IMR-90 (cell line): ENCODE results near the gene CDV3. TPM values are rescaled to one million over a fixed set of nuclear protein-coding genes. Genes with fewer than 3 reads are reported as not detected.

ENCODE experiments used
- ATAC-seq: fragments of 200-7000 bp; cut with Tn5 transposase; 2 replicates; pipeline ENCODE4 v1.9.1; 2020; ENCODE audit warnings: low read depth, mild to moderate bottlenecking, moderate library complexity
- BruUV-seq: library from RNA; stranded (reverse); fragments of 400-500 nt; replicated peaks from 2 replicates; lab custom pipeline; 2021; lab: Mats Ljungman, UMichigan
- CTCF ChIA-PET: fragments of 300-600 bp; formaldehyde crosslinking; extraction: SDS; loops from one replicate; lab custom pipeline; 2021; ENCODE audit warnings: antibody characterized with exemption; lab: Yijun Ruan, JAX
- POLR2A ChIA-PET: fragments of 300-600 bp; sonication (Branson Sonifier 250); formaldehyde crosslinking; loops from one replicate; lab custom pipeline; 2022; ENCODE audit warnings: antibody characterized with exemption; ENCODE audit not compliant: unreplicated experiment; lab: Charles Lee
- DNase-seq: peaks from one replicate; pipeline ENCODE4 v3.0.0; 2013
- H2AFZ ChIP-seq: replicated peaks from 2 replicates; pipeline ENCODE3; 2013; ENCODE audit warnings: low read length, mild to moderate bottlenecking; ENCODE audit not compliant: poor library complexity
- H2AK5ac ChIP-seq: 2 replicates; pipeline ENCODE4 v1.6.1; 2013; ENCODE audit warnings: low read depth, low read length, inconsistent platforms
- H2AK9ac ChIP-seq: replicated peaks from 2 replicates; pipeline ENCODE3; 2013; ENCODE audit warnings: mild to moderate bottlenecking, low read depth, low read length, moderate library complexity; ENCODE audit not compliant: poor library complexity
- H2BK120ac ChIP-seq: 2 replicates; pipeline ENCODE4 v1.6.1; 2013; ENCODE audit warnings: low read depth, low read length, inconsistent platforms
- H2BK15ac ChIP-seq: 3 replicates; pipeline ENCODE4 v1.6.1; 2013; ENCODE audit warnings: low read depth, low read length, inconsistent platforms
- H2BK20ac ChIP-seq: 2 replicates; pipeline ENCODE4 v1.6.1; 2013; ENCODE audit warnings: low read depth, mild to moderate bottlenecking, inconsistent platforms, low read length, moderate library complexity
- H2BK5ac ChIP-seq: 2 replicates; pipeline ENCODE4 v1.6.1; 2013; ENCODE audit warnings: mild to moderate bottlenecking, low read depth, low read length, inconsistent platforms; ENCODE audit not compliant: poor library complexity, severe bottlenecking
- H3K14ac ChIP-seq: replicated peaks from 2 replicates; pipeline ENCODE4 v1.6.1; 2013; ENCODE audit warnings: low read depth, low read length, inconsistent platforms
- H3K18ac ChIP-seq: 2 replicates; pipeline ENCODE4 v1.6.1; 2013; ENCODE audit warnings: low read depth, low read length, control low read depth
- H3K23ac ChIP-seq: 2 replicates; pipeline ENCODE4 v1.6.1; 2013; ENCODE audit warnings: low read depth, low read length, inconsistent platforms
- H3K27ac ChIP-seq: 2 replicates; pipeline ENCODE4 v1.5.1; 2013; ENCODE audit warnings: mild to moderate bottlenecking, control low read depth, low read length; ENCODE audit not compliant: insufficient read depth
- H3K27me3 ChIP-seq: 2 replicates; pipeline ENCODE4 v1.6.1; 2013; ENCODE audit warnings: low read length; ENCODE audit not compliant: control insufficient read depth, insufficient read depth
- H3K36me3 ChIP-seq: 2 replicates; pipeline ENCODE4 v1.6.1; 2013; ENCODE audit warnings: low read length, mixed read lengths; ENCODE audit not compliant: control insufficient read depth, insufficient read depth
- H3K4ac ChIP-seq: 2 replicates; pipeline ENCODE4 v1.6.1; 2013; ENCODE audit warnings: low read depth, low read length, inconsistent platforms
- H3K4me1 ChIP-seq: 2 replicates; pipeline ENCODE4 v1.6.1; 2013; ENCODE audit warnings: low read length, mixed read lengths; ENCODE audit not compliant: control insufficient read depth, insufficient read depth
- H3K4me2 ChIP-seq: 2 replicates; pipeline ENCODE4 v1.6.1; 2013; ENCODE audit warnings: low read depth, mild to moderate bottlenecking, control low read depth, low read length, moderate library complexity
- H3K4me3 ChIP-seq: 2 replicates; pipeline ENCODE4 v1.5.1; 2013; ENCODE audit warnings: low read depth, mild to moderate bottlenecking, control low read depth, low read length, moderate library complexity; ENCODE audit not compliant: insufficient read depth
- H3K56ac ChIP-seq: 2 replicates; pipeline ENCODE4 v1.6.1; 2013; ENCODE audit warnings: low read length, inconsistent platforms; ENCODE audit not compliant: insufficient read depth; ENCODE audit errors: extremely low read depth
- H3K79me1 ChIP-seq, 2 experiments: 2 replicates each; pipeline ENCODE4 v1.6.1; 2013; ENCODE audit warnings: low read length in 2 of 2, inconsistent platforms in 1 of 2, low read depth in 1 of 2
- H3K9ac ChIP-seq: 2 replicates; pipeline ENCODE4 v1.6.1; 2013; ENCODE audit warnings: low read depth, low read length, control low read depth
- H3K9me1 ChIP-seq: 2 replicates; pipeline ENCODE4 v1.6.1; 2013; ENCODE audit warnings: low read length, inconsistent platforms; ENCODE audit not compliant: insufficient read depth
- H3K9me3 ChIP-seq: 2 replicates; pipeline ENCODE4 v1.6.1; 2013; ENCODE audit warnings: low read length; ENCODE audit not compliant: control insufficient read depth, insufficient read depth
- H4K20me1 ChIP-seq: 2 replicates; pipeline ENCODE4 v1.6.1; 2013; ENCODE audit warnings: low read length, inconsistent platforms; ENCODE audit not compliant: insufficient read depth
- H4K5ac ChIP-seq: 2 replicates; pipeline ENCODE4 v1.6.1; 2013; ENCODE audit warnings: mild to moderate bottlenecking, low read depth, low read length, control low read depth
- H4K8ac ChIP-seq, 2 experiments: 2 replicates each; pipeline ENCODE4 v1.6.1; 2013; ENCODE audit warnings: low read depth in 2 of 2, low read length in 2 of 2, control low read depth in 1 of 2, inconsistent platforms in 1 of 2
- H4K91ac ChIP-seq: 2 replicates; pipeline ENCODE4 v1.6.1; 2013; ENCODE audit warnings: low read depth, low read length, inconsistent platforms; ENCODE audit not compliant: insufficient read depth
- BHLHE40 ChIP-seq: fragments of 150-350 bp; IDR thresholded peaks from 2 replicates; pipeline ENCODE4 v1.6.1; 2016; ENCODE audit warnings: mild to moderate bottlenecking, low read depth, low read length
- WGBS, 2 experiments: methylation state at CpG; one replicate each; pipeline versions ENCODE4 v1.1.5 to v1.1.7; 2013; ENCODE audit warnings: missing lambda C conversion rate in 2 of 2; ENCODE audit not compliant: insufficient read length in 1 of 2; ENCODE audit errors: extremely low coverage in 2 of 2; 5-methylcytosine and 5-hydroxymethylcytosine counted together
- dilution Hi-C: fragments of 300-500 bp; cut with HindIII; formaldehyde crosslinking; loops from one replicate; pipeline ENCODE4 v1.14.3; 2018; ENCODE audit warnings: low sequenced_read_pairs; ENCODE audit not compliant: unreplicated experiment
- in situ Hi-C: fragments of 300-500 bp; cut with MboI; formaldehyde crosslinking; loops from 3 replicates; pipeline ENCODE4 v1.14.3; 2019; ENCODE audit warnings: low sequenced_read_pairs, inconsistent platforms, mixed read lengths
- intact Hi-C: fragments of 100-400 bp; cut with micrococcal nuclease; formaldehyde crosslinking; loops from 2 replicates; pipeline ENCODE4 v1.10.0; 2022
- polyA plus RNA-seq, 3 experiments: library from polyadenylated mRNA; depleted of rRNA; stranded (reverse); fragments of >200 nt; gene quantifications; 2 replicates each; pipeline ENCODE4 v1.2.3, GENCODE V29; 2012; ENCODE audit warnings: low replicate concordance in 1 of 3
- total RNA-seq: library from RNA; depleted of rRNA; stranded (reverse); fragments of >200 nt; gene quantifications from 2 replicates; pipeline ENCODE4 v1.2.3, GENCODE V29; 2012
- TF ChIP-seq, protein P1 (sequence below): conservative IDR thresholded peaks from 2 replicates; pipeline ENCODE4 v1.5.1; 2012; ENCODE audit warnings: mild to moderate bottlenecking, low read depth, low read length, improper control_type of control experiment

CDV3 gene
- total and polyA plus RNA-seq, 2 of the 4 experiments (the other 2 are of a cell fraction), result 93.6 to 120 TPM

DNA sequence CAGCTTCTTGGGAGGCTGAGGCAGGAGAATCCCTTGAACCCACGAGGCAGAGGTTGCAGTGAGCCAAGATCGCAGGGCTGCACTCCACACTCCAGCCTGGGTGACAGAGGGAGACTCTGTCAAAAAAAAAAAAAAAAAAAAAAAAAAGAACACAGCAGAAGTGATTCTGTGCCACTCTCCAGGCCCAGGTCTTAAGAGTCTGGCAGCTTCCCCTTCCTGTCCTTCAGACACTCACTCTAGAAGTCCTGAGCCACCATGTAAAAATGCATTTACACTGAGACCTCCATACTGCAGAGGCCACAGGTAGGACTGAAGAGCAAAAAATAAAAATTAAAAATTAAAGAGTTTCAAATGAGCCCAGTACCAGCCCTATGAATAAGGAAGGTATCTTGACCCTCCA lies 11.8 kb upstream of the CDV3 start:
- no peaks in the 10 kb centered on the region for H3K27me3 ChIP-seq
- peaks cover 2% of the 10 kb centered on the region; the same call in 1 of the 2 replicates for H3K9me3 ChIP-seq
- no peak overlapping the region for H2BK5ac ChIP-seq
- H3K4me2 ChIP-seq, result no peak overlapping the region
- H2AK9ac ChIP-seq, result no peak overlapping the region
- CTCF ChIA-PET, result interaction anchor here (0.8 kb wide), 1 partner anchor 15 kb away, joined by 3 read pairs; no protein-coding TSS in a partner anchor
- POLR2A ChIA-PET, result no interaction called here
- no peaks in the 10 kb centered on the region for H3K36me3 ChIP-seq
- ATAC-seq, result no peak
- H3K4me3 ChIP-seq, result no peak overlapping the region
- H3K4me1 ChIP-seq, result peaks cover 8% of the 10 kb centered on the region
- peaks cover 14% of the 10 kb centered on the region; the same call in 1 of the 2 replicates for H3K9me1 ChIP-seq
- no TSS peak for BruUV-seq
- DNase-seq, result no peak
- no peaks in the 10 kb centered on the region for H3K79me1 ChIP-seq
- H4K91ac ChIP-seq, result no peak overlapping the region; the same call in 1 of the 2 replicates
- H4K5ac ChIP-seq, result no peak overlapping the region
- no peak overlapping the region for H2BK15ac ChIP-seq
- no CpG with 5 or more reads among the region's 2 CpGs for WGBS, 2 experiments
- H3K56ac ChIP-seq, result no peak overlapping the region
- no peak overlapping the region for H2AFZ ChIP-seq
- no peak overlapping the region for H2BK20ac ChIP-seq
- in situ Hi-C loops, result no loop called here
- dilution Hi-C loops, result no loop called here
- no peak overlapping the region for H3K14ac ChIP-seq
- H4K20me1 ChIP-seq, result no peaks in the 10 kb centered on the region
- no peak overlapping the region for H3K18ac ChIP-seq
- H2BK120ac ChIP-seq, result peak overlapping the region; percentile 63; the same call in 1 of the 2 replicates
- H2AK5ac ChIP-seq, result no peak overlapping the region; the same call in 1 of the 2 replicates
- H4K8ac ChIP-seq, result no peak overlapping the region
- no peak for TF ChIP-seq BHLHE40
- TF ChIP-seq, protein P1, sequence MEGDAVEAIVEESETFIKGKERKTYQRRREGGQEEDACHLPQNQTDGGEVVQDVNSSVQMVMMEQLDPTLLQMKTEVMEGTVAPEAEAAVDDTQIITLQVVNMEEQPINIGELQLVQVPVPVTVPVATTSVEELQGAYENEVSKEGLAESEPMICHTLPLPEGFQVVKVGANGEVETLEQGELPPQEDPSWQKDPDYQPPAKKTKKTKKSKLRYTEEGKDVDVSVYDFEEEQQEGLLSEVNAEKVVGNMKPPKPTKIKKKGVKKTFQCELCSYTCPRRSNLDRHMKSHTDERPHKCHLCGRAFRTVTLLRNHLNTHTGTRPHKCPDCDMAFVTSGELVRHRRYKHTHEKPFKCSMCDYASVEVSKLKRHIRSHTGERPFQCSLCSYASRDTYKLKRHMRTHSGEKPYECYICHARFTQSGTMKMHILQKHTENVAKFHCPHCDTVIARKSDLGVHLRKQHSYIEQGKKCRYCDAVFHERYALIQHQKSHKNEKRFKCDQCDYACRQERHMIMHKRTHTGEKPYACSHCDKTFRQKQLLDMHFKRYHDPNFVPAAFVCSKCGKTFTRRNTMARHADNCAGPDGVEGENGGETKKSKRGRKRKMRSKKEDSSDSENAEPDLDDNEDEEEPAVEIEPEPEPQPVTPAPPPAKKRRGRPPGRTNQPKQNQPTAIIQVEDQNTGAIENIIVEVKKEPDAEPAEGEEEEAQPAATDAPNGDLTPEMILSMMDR, result no peak
- H3K4ac ChIP-seq, result no peak overlapping the region; the same call in 1 of the 2 replicates
- H3K23ac ChIP-seq, result no peak overlapping the region
- intact Hi-C loops, result no loop called here
- no peak overlapping the region for H3K9ac ChIP-seq
- no peak overlapping the region for H3K27ac ChIP-seq
